ENCODE results near the gene MRPL39.

MRPL39 gene

DNA sequence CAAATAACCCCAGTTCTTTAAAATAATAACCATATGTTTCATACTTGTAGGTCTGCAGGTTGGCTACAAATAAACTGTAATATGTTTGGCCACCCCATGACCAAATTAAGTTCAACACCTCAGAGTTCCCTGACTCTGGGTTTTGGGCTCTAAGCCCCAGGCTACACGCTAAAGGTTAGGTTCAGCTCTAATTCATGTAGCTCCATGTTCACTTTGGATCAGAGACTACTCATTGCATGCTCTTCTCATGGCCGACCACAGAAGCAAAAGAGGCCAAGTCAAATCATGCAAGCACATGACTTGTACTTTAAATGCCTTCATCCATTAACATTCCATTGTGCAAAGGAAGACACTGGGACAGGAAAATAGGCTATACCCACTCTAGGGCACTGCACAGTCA is 66.2 kb downstream of the MRPL39 start:
- no peak overlapping the region for H3K4me3 ChIP-seq (ENCODE audit: low read depth, low read length)
- no peak for TF ChIP-seq CTCF (IDR thresholded peaks at IDR 0.05; ENCODE audit: control insufficient read depth, extremely low read depth, insufficient read depth)
- DNase-seq (ENCODE audit: low read depth): no peak

- no peak for DNase-seq (ENCODE audit: low read depth)
- TF ChIP-seq CTCF (IDR thresholded peaks at IDR 0.05; ENCODE audit: control insufficient read depth, extremely low read depth, insufficient read depth): no peak
- H3K4me3 ChIP-seq (ENCODE audit: low read depth, low read length): no peak overlapping the region
These were observed 67.7 kb downstream of the MRPL39 start for GRCh38 chr21:25539606-25540005.

- H3K4me3 ChIP-seq (ENCODE audit: low read depth, low read length): no peak overlapping the region
- DNase-seq (ENCODE audit: low read depth): no peak
- no peak for TF ChIP-seq CTCF (IDR thresholded peaks at IDR 0.05; ENCODE audit: control insufficient read depth, extremely low read depth, insufficient read depth)
These were observed 70.1 kb downstream of the MRPL39 start for GRCh38 chr21:25537174-25537573.

- no peak for DNase-seq (ENCODE audit: low read depth)
- no peak for TF ChIP-seq CTCF (IDR thresholded peaks at IDR 0.05; ENCODE audit: control insufficient read depth, extremely low read depth, insufficient read depth)
- H3K4me3 ChIP-seq (ENCODE audit: low read depth, low read length): no peak overlapping the region
These were observed 70.5 kb downstream of the MRPL39 start for GRCh38 chr21:25536752-25537151.

DNA sequence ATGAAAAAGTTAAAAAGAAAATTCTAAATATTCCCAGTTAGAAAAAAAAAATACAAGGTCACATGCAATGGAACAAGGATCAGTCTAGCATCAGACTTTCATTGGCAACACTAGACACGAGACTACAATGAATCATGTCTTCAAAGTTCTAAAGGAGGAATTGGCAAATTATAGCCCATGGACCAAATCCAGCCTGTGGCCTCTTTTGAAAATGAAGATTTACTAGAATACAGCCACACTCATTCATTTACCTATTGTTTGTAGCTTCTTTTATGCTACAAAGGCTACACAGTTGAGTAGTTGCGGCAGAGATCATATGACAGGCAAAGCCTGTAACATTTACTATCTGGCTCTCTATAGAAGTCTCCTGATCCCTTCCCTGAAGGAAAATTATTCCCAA is 71.4 kb downstream of the MRPL39 start:
- no peak for TF ChIP-seq CTCF (IDR thresholded peaks at IDR 0.05; ENCODE audit: control insufficient read depth, extremely low read depth, insufficient read depth)
- DNase-seq (ENCODE audit: low read depth): no peak
- no peak overlapping the region for H3K4me3 ChIP-seq (ENCODE audit: low read depth, low read length)

All from LNCaP clone FGC (cell line).